Thoracic aorta (tissue), 2 donors: Measurements from ENCODE around the gene KDM1B. TPM values are rescaled to one million over a fixed set of nuclear protein-coding genes. Genes with fewer than 3 reads are reported as not detected.

Experiments used
- ATAC-seq: fragments of 150-250 bp; one replicate; pipeline ENCODE4 v1.8.0; 2017; ENCODE audit warnings: low read depth; ENCODE audit not compliant: insufficient number of reproducible peaks, low FRiP score
- DNase-seq: peaks from one replicate; pipeline ENCODE4 v3.0.0-alpha.2; 2020; ENCODE audit warnings: low spot score
- H3K27ac ChIP-seq, 2 donors: fragments of 200-600 bp; sonication (generic); 1 replicate in 1 of 2; 2 replicates in 1 of 2; pipeline ENCODE4 v1.5.1; 2016; ENCODE audit warnings: mild to moderate bottlenecking in 2 of 2, moderate library complexity in 2 of 2
- H3K27me3 ChIP-seq: fragments of 200-600 bp; sonication (generic); replicated peaks from 2 replicates; pipeline ENCODE4 v1.6.0; 2016; ENCODE audit warnings: mild to moderate bottlenecking; ENCODE audit not compliant: insufficient read depth
- H3K36me3 ChIP-seq: fragments of 200-600 bp; sonication (generic); one replicate; pipeline ENCODE4 v1.5.1; 2016
- H3K4me1 ChIP-seq, 2 donors: fragments of 200-600 bp; sonication (generic); 1 replicate in 1 of 2; 2 replicates in 1 of 2; pipeline versions ENCODE4 v1.5.1 to v1.6.0; 2016; ENCODE audit warnings: low read depth in 2 of 2, mild to moderate bottlenecking in 1 of 2; ENCODE audit not compliant: control insufficient read depth in 1 of 2
- H3K4me3 ChIP-seq: fragments of 200-600 bp; sonication (generic); 2 replicates; pipeline ENCODE4 v1.5.1; 2016; ENCODE audit warnings: mild to moderate bottlenecking
- H3K9me3 ChIP-seq: fragments of 200-600 bp; sonication (generic); 2 replicates; pipeline ENCODE4 v1.5.1; 2016
- total RNA-seq, 2 donors: library from RNA; depleted of rRNA; stranded (reverse); fragments of >200 nt; gene quantifications; one replicate each; pipeline versions ENCODE4 v1.1.0 to v1.2.3, GENCODE V29; 2016
- TF ChIP-seq, protein P1 (sequence below): fragments of 200-600 bp; sonication (generic); IDR thresholded peaks from one replicate; pipeline ENCODE4 v1.5.1; 2019; ENCODE audit warnings: antibody characterized with exemption

KDM1B gene
- total RNA-seq, 2 donors from 2014 or later = 10.3 TPM

- DNase-seq = no peak
Measured at GRCh38 chr6:18254793-18255192, 99.6 kb downstream of the KDM1B start.

GRCh38 chr6:18259675-18260447 lies 104.6 kb downstream of the KDM1B start:
- TF ChIP-seq, protein P1, sequence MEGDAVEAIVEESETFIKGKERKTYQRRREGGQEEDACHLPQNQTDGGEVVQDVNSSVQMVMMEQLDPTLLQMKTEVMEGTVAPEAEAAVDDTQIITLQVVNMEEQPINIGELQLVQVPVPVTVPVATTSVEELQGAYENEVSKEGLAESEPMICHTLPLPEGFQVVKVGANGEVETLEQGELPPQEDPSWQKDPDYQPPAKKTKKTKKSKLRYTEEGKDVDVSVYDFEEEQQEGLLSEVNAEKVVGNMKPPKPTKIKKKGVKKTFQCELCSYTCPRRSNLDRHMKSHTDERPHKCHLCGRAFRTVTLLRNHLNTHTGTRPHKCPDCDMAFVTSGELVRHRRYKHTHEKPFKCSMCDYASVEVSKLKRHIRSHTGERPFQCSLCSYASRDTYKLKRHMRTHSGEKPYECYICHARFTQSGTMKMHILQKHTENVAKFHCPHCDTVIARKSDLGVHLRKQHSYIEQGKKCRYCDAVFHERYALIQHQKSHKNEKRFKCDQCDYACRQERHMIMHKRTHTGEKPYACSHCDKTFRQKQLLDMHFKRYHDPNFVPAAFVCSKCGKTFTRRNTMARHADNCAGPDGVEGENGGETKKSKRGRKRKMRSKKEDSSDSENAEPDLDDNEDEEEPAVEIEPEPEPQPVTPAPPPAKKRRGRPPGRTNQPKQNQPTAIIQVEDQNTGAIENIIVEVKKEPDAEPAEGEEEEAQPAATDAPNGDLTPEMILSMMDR = no peak
- Histone ChIP-seq H3K4me3 (no peak overlapping the region), H3K36me3 (peaks cover 20% of the 10 kb centered on the region), H3K27ac (no peak overlapping the region), H3K9me3 (no peaks in the 10 kb centered on the region), H3K4me1 (peaks cover 17 to 24% of the 10 kb centered on the region in 2 donors), H3K27me3 (no peaks in the 10 kb centered on the region)
- DNase-seq (no peak), ATAC-seq (no peak)

More at GRCh38 chr6:18254793-18255192, 99.6 kb downstream of the KDM1B start:
- Histone ChIP-seq H3K27ac (no peak overlapping the region), H3K27me3 (no peaks in the 10 kb centered on the region), H3K4me3 (no peak overlapping the region), H3K4me1 (peaks cover 0 to 3% of the 10 kb centered on the region in 2 donors), H3K9me3 (no peaks in the 10 kb centered on the region), H3K36me3 (peaks cover 20% of the 10 kb centered on the region)
- ATAC-seq = no peak
- TF ChIP-seq, protein P1 = no peak

DNA sequence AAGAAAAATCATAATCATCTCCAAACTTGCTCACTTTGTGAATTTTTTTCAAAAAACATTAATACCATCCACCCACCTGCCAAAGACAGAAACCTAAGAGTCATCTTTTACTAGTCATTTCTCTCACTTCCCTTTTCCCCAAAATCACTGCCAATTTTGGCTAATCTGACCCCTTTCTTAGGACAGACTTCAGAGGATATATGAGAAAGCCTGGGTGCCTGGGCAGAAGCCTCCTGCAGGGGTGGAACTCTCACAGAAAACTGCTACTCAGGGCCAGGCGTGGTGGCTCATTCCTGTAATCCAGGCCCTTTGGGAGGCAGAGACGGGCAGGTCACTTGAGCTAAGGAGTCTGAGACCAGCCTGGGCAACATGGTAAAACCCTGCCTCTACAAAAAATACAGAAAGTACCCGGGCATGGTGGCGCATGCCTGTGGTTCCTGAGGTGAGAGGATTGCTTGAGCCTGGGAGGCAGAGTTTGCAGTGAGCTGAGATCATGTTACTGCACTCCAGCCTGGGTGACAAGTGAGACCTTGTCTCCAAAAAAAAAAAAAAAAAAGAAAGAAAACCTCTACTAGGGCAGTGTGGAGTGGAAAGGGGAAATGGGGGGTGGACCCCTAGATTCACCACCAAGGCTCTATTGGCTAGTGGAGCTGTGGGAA lies 105.4 kb downstream of the KDM1B start:
- H3K27ac ChIP-seq = no peak overlapping the region
- peaks cover 17 to 24% of the 10 kb centered on the region in 2 donors for H3K4me1 ChIP-seq
- peaks cover 16% of the 10 kb centered on the region for H3K36me3 ChIP-seq
- H3K9me3 ChIP-seq = no peaks in the 10 kb centered on the region
- TF ChIP-seq, protein P1 = no peak
- DNase-seq (no peak), ATAC-seq (no peak)
- no peaks in the 10 kb centered on the region for H3K27me3 ChIP-seq
- no peak overlapping the region for H3K4me3 ChIP-seq

DNA sequence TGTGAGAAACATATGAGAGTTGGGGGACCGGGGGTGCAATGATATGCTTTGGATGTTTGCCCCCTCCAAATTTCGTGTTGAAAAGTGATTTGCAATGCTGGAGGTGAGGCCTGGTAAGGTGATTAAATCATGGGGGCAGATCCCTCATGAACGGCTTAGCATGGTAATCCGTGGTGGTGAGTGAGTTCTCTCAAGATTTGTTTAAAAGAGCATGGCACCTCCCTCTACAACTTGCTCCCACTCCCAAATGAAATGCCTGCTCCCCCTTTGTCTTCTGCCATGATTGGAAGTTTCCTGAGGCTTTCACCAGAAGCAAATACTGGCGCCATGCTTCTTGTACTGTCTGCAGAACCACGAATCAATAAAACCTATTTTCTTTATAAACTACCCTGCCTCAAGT lies 106.7 kb downstream of the KDM1B start:
- H3K27me3 ChIP-seq = no peaks in the 10 kb centered on the region
- H3K4me3 ChIP-seq = no peak overlapping the region
- DNase-seq (no peak), ATAC-seq (no peak)
- peaks cover 8% of the 10 kb centered on the region for H3K36me3 ChIP-seq
- H3K9me3 ChIP-seq = no peaks in the 10 kb centered on the region
- H3K27ac ChIP-seq = no peak overlapping the region
- H3K4me1 ChIP-seq = peaks cover 17 to 24% of the 10 kb centered on the region in 2 donors
- TF ChIP-seq, protein P1 = no peak

DNA sequence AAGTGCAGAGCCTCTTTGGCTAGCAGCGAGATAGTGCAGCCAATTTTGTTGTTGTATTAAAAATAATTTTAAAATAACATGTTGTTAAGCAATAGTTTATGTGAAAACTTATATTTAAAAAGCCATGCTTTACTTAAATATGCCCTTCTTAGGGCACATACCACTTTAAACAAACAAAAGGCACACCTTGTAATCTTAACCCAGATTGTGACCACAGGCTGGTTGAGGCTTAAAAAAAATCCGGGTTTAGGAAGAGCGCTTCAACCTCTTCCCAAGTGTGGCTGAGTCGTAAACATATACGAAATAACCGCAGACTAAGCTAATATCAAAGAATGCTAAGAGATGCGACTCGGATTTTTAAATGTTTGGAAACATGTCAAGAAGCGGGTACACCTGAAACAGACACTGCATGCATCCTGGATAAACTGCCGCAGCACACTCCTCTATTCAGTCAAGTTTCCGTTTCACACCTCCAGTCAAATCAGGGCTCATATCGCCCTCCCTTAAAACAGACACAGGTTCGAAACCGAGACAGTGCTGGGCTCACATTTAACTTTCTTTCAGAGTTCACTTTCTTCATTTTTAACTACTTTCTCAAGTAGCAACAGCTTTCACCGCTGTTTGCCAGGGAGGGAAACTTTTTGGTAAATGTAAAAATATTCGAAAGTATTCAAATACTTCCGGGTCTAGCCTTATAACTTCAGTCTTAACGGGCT lies 107.6 kb downstream of the KDM1B start:
- Histone ChIP-seq H3K4me1 (peaks cover 17 to 24% of the 10 kb centered on the region in 2 donors), H3K27ac (no peak overlapping the region), H3K27me3 (no peaks in the 10 kb centered on the region), H3K36me3 (no peaks in the 10 kb centered on the region), H3K9me3 (no peaks in the 10 kb centered on the region), H3K4me3 (peak overlapping the region; percentile 85)
- DNase-seq = no peak
- ATAC-seq = no peak
- TF ChIP-seq, protein P1 = no peak
